Esophagus squamous epithelium (tissue), 4 donors: Measurements from ENCODE around the gene RAB4B.

Source experiments
- CTCF ChIP-seq, 6 experiments: fragments of 450-650 bp in 4 of 6; fragments of 200-600 bp in 2 of 6; sonication (generic) in 2 of 6; IDR thresholded peaks; one replicate each; pipeline ENCODE4 v1.5.1; 2016 to 2019; ENCODE audit warnings: antibody characterized with exemption in 6 of 6, mild to moderate bottlenecking in 4 of 6, moderate library complexity in 4 of 6
- POLR2A ChIP-seq, 4 donors: fragments of 450-650 bp; IDR thresholded peaks; one replicate each; pipeline ENCODE4 v1.6.1; 2017; ENCODE audit warnings: antibody characterized with exemption in 4 of 4, mild to moderate bottlenecking in 4 of 4, moderate library complexity in 3 of 4

DNA sequence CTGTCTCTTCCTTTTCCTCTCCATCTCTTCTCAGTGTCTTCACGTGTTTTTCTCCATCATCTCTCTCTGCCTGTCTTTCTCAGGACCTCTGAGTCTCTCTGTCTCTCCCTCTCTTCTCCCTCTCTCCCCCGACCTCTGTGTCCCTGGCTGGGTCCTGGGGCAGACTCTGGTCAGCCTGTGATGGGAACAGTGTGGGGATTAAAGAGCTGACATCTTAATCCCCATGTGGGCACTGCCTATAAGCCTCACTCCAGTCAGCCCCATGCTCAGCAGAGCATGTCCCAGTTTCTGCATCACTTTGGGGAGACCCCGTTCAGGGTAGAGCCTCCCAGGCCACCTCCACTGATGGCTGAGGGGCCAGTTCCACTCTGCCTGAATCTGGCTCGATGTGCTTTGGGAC, 37.2 kb downstream of the RAB4B start:
- no peak for TF ChIP-seq CTCF (IDR thresholded peaks at IDR 0.05)
- no peak for TF ChIP-seq POLR2A (IDR thresholded peaks at IDR 0.05)
